ENCODE results near the gene TTC31.

Gene TTC31

GRCh38 chr2:74530239-74531187, 47.6 kb downstream of the TTC31 start:
- no peak for TF ChIP-seq CTCF (conservative IDR thresholded peaks at IDR 0.05)
- H3K27ac ChIP-seq = peak overlapping the region; percentile 88

- no peak overlapping the region for H3K27ac ChIP-seq
- TF ChIP-seq CTCF (conservative IDR thresholded peaks at IDR 0.05) = no peak
These were observed 48.8 kb downstream of the TTC31 start for GRCh38 chr2:74531666-74532065.

GRCh38 chr2:74532222-74532621, 49.3 kb downstream of the TTC31 start:
- TF ChIP-seq CTCF (conservative IDR thresholded peaks at IDR 0.05) = peak; percentile 57
- no peak overlapping the region for H3K27ac ChIP-seq

GRCh38 chr2:74533464-74533863, 50.6 kb downstream of the TTC31 start:
- TF ChIP-seq CTCF (conservative IDR thresholded peaks at IDR 0.05) = no peak
- H3K27ac ChIP-seq = no peak overlapping the region

- H3K27ac ChIP-seq = no peak overlapping the region
- TF ChIP-seq CTCF (conservative IDR thresholded peaks at IDR 0.05) = no peak
These were observed 51.5 kb downstream of the TTC31 start for GRCh38 chr2:74534411-74534810.

GRCh38 chr2:74535440-74535965, 52.6 kb downstream of the TTC31 start:
- H3K27ac ChIP-seq = no peak overlapping the region
- TF ChIP-seq CTCF (conservative IDR thresholded peaks at IDR 0.05) = no peak

- no peak for TF ChIP-seq CTCF (conservative IDR thresholded peaks at IDR 0.05)
- H3K27ac ChIP-seq = no peak overlapping the region
These were observed 53.5 kb downstream of the TTC31 start for GRCh38 chr2:74536166-74536950.
